NB4 (cell line): Measurements from ENCODE around the gene TEKT5.

ENCODE experiments used
- POLR2A ChIP-seq: IDR thresholded peaks from 2 replicates; pipeline ENCODE4 v1.6.1; 2011; ENCODE audit warnings: mild to moderate bottlenecking; ENCODE audit not compliant: insufficient read length; ENCODE audit errors: extremely low read depth
- TF ChIP-seq, protein P1 (sequence below): IDR thresholded peaks from one replicate; pipeline ENCODE4 v1.5.1; 2012; ENCODE audit warnings: low read depth, low read length

- TF ChIP-seq, protein P1, sequence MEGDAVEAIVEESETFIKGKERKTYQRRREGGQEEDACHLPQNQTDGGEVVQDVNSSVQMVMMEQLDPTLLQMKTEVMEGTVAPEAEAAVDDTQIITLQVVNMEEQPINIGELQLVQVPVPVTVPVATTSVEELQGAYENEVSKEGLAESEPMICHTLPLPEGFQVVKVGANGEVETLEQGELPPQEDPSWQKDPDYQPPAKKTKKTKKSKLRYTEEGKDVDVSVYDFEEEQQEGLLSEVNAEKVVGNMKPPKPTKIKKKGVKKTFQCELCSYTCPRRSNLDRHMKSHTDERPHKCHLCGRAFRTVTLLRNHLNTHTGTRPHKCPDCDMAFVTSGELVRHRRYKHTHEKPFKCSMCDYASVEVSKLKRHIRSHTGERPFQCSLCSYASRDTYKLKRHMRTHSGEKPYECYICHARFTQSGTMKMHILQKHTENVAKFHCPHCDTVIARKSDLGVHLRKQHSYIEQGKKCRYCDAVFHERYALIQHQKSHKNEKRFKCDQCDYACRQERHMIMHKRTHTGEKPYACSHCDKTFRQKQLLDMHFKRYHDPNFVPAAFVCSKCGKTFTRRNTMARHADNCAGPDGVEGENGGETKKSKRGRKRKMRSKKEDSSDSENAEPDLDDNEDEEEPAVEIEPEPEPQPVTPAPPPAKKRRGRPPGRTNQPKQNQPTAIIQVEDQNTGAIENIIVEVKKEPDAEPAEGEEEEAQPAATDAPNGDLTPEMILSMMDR: no peak
- TF ChIP-seq POLR2A: no peak
These were observed 93.0 kb downstream of the TEKT5 start for GRCh38 chr16:10601444-10602408.
